Astrocyte (in vitro differentiated cells and primary cell): ENCODE results near the gene MAG. TPM values are rescaled to one million over a fixed set of nuclear protein-coding genes. Genes with fewer than 3 reads are reported as not detected.
A peak's percentile ranks its signal among the peaks of the same experiment; 100 is the strongest.

Experiments
- DNase-seq: peaks from one replicate; pipeline ENCODE4 v3.0.0-alpha.2; 2010; ENCODE audit warnings: low read depth
- FAIRE-seq: peaks from 2 replicates; lab custom pipeline; 2011; peaks lifted over from hg19 to GRCh38; lab: Jason Lieb, UNC
- H2AFZ ChIP-seq: 2 replicates; pipeline ENCODE4 v1.6.0; 2012; ENCODE audit warnings: low read depth, low read length, inconsistent platforms
- H3K27ac ChIP-seq: 2 replicates; pipeline ENCODE4 v1.5.1; 2011; ENCODE audit warnings: low read depth, low read length, inconsistent platforms
- H3K27me3 ChIP-seq: 2 replicates; pipeline ENCODE4 v1.6.0; 2011; ENCODE audit warnings: low read length, inconsistent platforms; ENCODE audit not compliant: insufficient read depth
- H3K36me3 ChIP-seq: 2 replicates; pipeline ENCODE4 v1.5.1; 2011; ENCODE audit warnings: low read length, inconsistent platforms; ENCODE audit not compliant: insufficient read depth
- H3K4me1 ChIP-seq: 2 replicates; pipeline ENCODE4 v1.5.1; 2011; ENCODE audit warnings: low read length, inconsistent platforms; ENCODE audit not compliant: insufficient read depth
- H3K4me2 ChIP-seq: 2 replicates; pipeline ENCODE4 v1.6.0; 2012; ENCODE audit warnings: low read length, inconsistent platforms
- H3K4me3 ChIP-seq: 2 replicates; pipeline ENCODE4 v1.5.1; 2011; ENCODE audit warnings: low read depth, mild to moderate bottlenecking, low read length, inconsistent platforms; ENCODE audit not compliant: insufficient read depth
- H3K79me2 ChIP-seq: 2 replicates; pipeline ENCODE4 v1.6.0; 2012; ENCODE audit warnings: mild to moderate bottlenecking, low read length, inconsistent platforms; ENCODE audit not compliant: insufficient read depth
- H3K9ac ChIP-seq: 2 replicates; pipeline ENCODE4 v1.6.0; 2012; ENCODE audit warnings: mild to moderate bottlenecking, low read length, inconsistent platforms
- H3K9me3 ChIP-seq: 2 replicates; pipeline ENCODE4 v1.5.1; 2012; ENCODE audit warnings: low read depth, mild to moderate bottlenecking, low read length, inconsistent platforms; ENCODE audit not compliant: insufficient read depth
- H4K20me1 ChIP-seq: 2 replicates; pipeline ENCODE4 v1.6.0; 2012; ENCODE audit warnings: low read length, inconsistent platforms; ENCODE audit not compliant: insufficient read depth
- H3K27ac Mint-ChIP-seq: one replicate; pipeline ENCODE4 v1.8.0; 2021; ENCODE audit warnings: mild to moderate bottlenecking, mixed read lengths; ENCODE audit not compliant: unreplicated experiment
- H3K27me3 Mint-ChIP-seq: one replicate; pipeline ENCODE4 v1.8.0; 2021; ENCODE audit warnings: low read depth, mixed read lengths; ENCODE audit not compliant: unreplicated experiment
- H3K36me3 Mint-ChIP-seq: one replicate; pipeline ENCODE4 v1.8.0; 2021; ENCODE audit warnings: low read depth, mixed read lengths; ENCODE audit not compliant: unreplicated experiment
- H3K4me1 Mint-ChIP-seq: one replicate; pipeline ENCODE4 v1.8.0; 2021; ENCODE audit warnings: low read depth, mixed read lengths; ENCODE audit not compliant: unreplicated experiment
- H3K4me3 Mint-ChIP-seq: one replicate; pipeline ENCODE4 v1.8.0; 2021; ENCODE audit warnings: mild to moderate bottlenecking, moderate library complexity, mixed read lengths; ENCODE audit not compliant: unreplicated experiment
- H3K9me3 Mint-ChIP-seq: one replicate; pipeline ENCODE4 v1.8.0; 2021; ENCODE audit warnings: mild to moderate bottlenecking, mixed read lengths; ENCODE audit not compliant: unreplicated experiment
- EZH2 ChIP-seq: IDR thresholded peaks from 2 replicates; pipeline ENCODE4 v1.6.1; 2012; ENCODE audit warnings: mild to moderate bottlenecking, low read length, inconsistent platforms; ENCODE audit not compliant: insufficient read depth
- total RNA-seq: library from RNA; stranded (reverse); gene quantifications from 2 replicates; pipeline ENCODE4 v1.2.1, GENCODE V29; 2021
- TF ChIP-seq, protein P1 (sequence below): IDR thresholded peaks from 2 replicates; pipeline ENCODE4 v1.5.1; 2011; ENCODE audit warnings: low read depth, mild to moderate bottlenecking, inconsistent platforms, low read length, moderate library complexity; ENCODE audit not compliant: insufficient read depth

The MAG gene
- total RNA-seq, 1 donor from 2014 or later = not detected

- Histone ChIP-seq H3K4me3 (no peak overlapping the region), H3K79me2 (no peaks in the 10 kb centered on the region), H3K27me3 (no peaks in the 10 kb centered on the region), H3K9ac (no peak overlapping the region), H3K4me1 (peaks cover 7% of the 10 kb centered on the region), H2AFZ (no peak overlapping the region), H3K27ac (no peak overlapping the region), H3K36me3 (no peaks in the 10 kb centered on the region), H3K4me2 (no peak overlapping the region), H3K9me3 (no peaks in the 10 kb centered on the region), H4K20me1 (no peaks in the 10 kb centered on the region)
- Mint-ChIP-seq H3K36me3 (no peaks in the 10 kb centered on the region), H3K9me3 (no peaks in the 10 kb centered on the region), H3K27ac (no peak overlapping the region), H3K4me1 (peaks cover 10% of the 10 kb centered on the region), H3K4me3 (no peak overlapping the region), H3K27me3 (peaks cover 26% of the 10 kb centered on the region)
- TF ChIP-seq, protein P1, sequence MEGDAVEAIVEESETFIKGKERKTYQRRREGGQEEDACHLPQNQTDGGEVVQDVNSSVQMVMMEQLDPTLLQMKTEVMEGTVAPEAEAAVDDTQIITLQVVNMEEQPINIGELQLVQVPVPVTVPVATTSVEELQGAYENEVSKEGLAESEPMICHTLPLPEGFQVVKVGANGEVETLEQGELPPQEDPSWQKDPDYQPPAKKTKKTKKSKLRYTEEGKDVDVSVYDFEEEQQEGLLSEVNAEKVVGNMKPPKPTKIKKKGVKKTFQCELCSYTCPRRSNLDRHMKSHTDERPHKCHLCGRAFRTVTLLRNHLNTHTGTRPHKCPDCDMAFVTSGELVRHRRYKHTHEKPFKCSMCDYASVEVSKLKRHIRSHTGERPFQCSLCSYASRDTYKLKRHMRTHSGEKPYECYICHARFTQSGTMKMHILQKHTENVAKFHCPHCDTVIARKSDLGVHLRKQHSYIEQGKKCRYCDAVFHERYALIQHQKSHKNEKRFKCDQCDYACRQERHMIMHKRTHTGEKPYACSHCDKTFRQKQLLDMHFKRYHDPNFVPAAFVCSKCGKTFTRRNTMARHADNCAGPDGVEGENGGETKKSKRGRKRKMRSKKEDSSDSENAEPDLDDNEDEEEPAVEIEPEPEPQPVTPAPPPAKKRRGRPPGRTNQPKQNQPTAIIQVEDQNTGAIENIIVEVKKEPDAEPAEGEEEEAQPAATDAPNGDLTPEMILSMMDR = no peak
- TF ChIP-seq EZH2 = no peak
- FAIRE-seq (no peak), DNase-seq (no peak)
These were observed 23.9 kb downstream of the MAG start for GRCh38 chr19:35315883-35316282.

GRCh38 chr19:35316560-35316959 is 24.6 kb downstream of the MAG start:
- H3K27me3 Mint-ChIP-seq = peaks cover 25% of the 10 kb centered on the region
- no peak overlapping the region for H3K27ac Mint-ChIP-seq

DNA sequence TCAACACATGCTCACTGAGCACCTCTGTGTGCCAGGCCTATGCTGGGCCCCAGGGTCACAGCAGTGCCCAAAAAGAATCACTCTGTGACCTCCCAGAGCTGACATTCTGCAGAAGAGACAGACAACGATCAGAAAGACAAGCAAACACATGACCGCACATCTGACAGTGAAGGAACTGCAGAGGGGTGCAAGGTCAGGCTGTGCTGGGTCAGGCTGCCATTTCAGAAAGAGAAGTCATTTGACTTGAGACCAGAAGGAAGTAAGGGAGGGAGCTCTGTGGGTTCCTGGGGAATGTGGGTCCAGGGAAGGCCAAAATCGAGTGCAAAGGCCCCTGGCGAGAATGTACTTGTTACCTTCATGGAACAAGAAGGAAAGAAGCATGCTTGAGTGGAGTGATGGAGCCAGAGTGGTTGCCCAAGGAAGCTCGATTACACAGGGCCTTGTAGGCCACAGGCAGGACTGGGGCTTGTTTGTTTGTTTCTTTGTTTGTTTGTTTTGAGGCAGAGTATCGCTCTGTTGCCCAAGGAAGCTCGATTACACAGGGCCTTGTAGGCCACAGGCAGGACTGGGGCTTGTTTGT is 25.6 kb downstream of the MAG start:
- H3K27me3 ChIP-seq = no peaks in the 10 kb centered on the region
- peak overlapping the region; percentile 46 for H3K4me3 Mint-ChIP-seq
- H3K27me3 Mint-ChIP-seq = peaks cover 29% of the 10 kb centered on the region
- no peak overlapping the region for H2AFZ ChIP-seq
- H3K4me1 Mint-ChIP-seq = peaks cover 6% of the 10 kb centered on the region
- no peaks in the 10 kb centered on the region for H3K36me3 ChIP-seq
- TF ChIP-seq EZH2 = no peak
- TF ChIP-seq, protein P1 = no peak
- H3K4me3 ChIP-seq = no peak overlapping the region
- DNase-seq (no peak), FAIRE-seq (no peak)
- no peak overlapping the region for H3K27ac ChIP-seq
- peaks cover 3% of the 10 kb centered on the region for H3K9me3 Mint-ChIP-seq
- no peak overlapping the region for H3K27ac Mint-ChIP-seq
- no peaks in the 10 kb centered on the region for H4K20me1 ChIP-seq
- H3K9ac ChIP-seq = no peak overlapping the region
- no peak overlapping the region for H3K4me2 ChIP-seq
- H3K36me3 Mint-ChIP-seq = no peaks in the 10 kb centered on the region
- H3K79me2 ChIP-seq = no peaks in the 10 kb centered on the region
- peaks cover 2% of the 10 kb centered on the region for H3K9me3 ChIP-seq
- peaks cover 7% of the 10 kb centered on the region for H3K4me1 ChIP-seq

More at GRCh38 chr19:35316560-35316959, 24.6 kb downstream of the MAG start:
- no peaks in the 10 kb centered on the region for H3K36me3 ChIP-seq
- peaks cover 7% of the 10 kb centered on the region for H3K4me1 ChIP-seq
- Mint-ChIP-seq H3K36me3 (no peaks in the 10 kb centered on the region), H3K4me3 (no peak overlapping the region), H3K9me3 (peaks cover 2% of the 10 kb centered on the region), H3K4me1 (peaks cover 10% of the 10 kb centered on the region)
- H3K27ac ChIP-seq = no peak overlapping the region
- no peak overlapping the region for H3K9ac ChIP-seq
- no peaks in the 10 kb centered on the region for H3K27me3 ChIP-seq
- H2AFZ ChIP-seq = no peak overlapping the region
- H3K79me2 ChIP-seq = no peaks in the 10 kb centered on the region
- no peaks in the 10 kb centered on the region for H4K20me1 ChIP-seq
- no peak overlapping the region for H3K4me2 ChIP-seq
- H3K9me3 ChIP-seq = no peaks in the 10 kb centered on the region
- DNase-seq (no peak), FAIRE-seq (no peak)
- H3K4me3 ChIP-seq = no peak overlapping the region
- TF ChIP-seq EZH2 = no peak
- TF ChIP-seq, protein P1 = no peak
